Measurements from ENCODE around the gene CHSY1. TPM values are rescaled to one million over a fixed set of nuclear protein-coding genes. Genes with fewer than 3 reads are reported as not detected.

Gene CHSY1
- total and polyA plus RNA-seq, 7 experiments from 2014 or later = 0.78 to 47.0 (median 8.9) TPM

- ChIA-PET CTCF (interaction anchor here (1.3 kb wide), 1 partner anchor 10 kb away, joined by 7 read pairs; no protein-coding TSS in a partner anchor), POLR2A (interaction anchor here (0.8 to 1.9 kb wide), 2 partner anchors 17 to 26 kb away, joined by 4 to 7 read pairs; partner anchors contain the start of genes CHSY1 and SNRPA1)
- Mint-ChIP-seq H3K9me3 (peaks cover 0 to 3% (median 0%) of the 10 kb centered on the region in 11 donors), H3K4me1 (peaks cover 13 to 36% (median 24%) of the 10 kb centered on the region in 7 donors), H3K27me3 (no peaks in the 10 kb centered on the region), H3K27ac (peak overlapping the region; percentile 70 to 95 (median 89)), H3K4me3 (peak overlapping the region; percentile 86 to 99 (median 92)), H3K36me3 (peaks cover 16 to 43% (median 25%) of the 10 kb centered on the region in 5 donors)
- H3K4me1 ChIP-seq (ENCODE audit: control insufficient read depth in 2 of 2, insufficient read depth in 2 of 2, low read length in 2 of 2) = peaks cover 11 to 21% of the 10 kb centered on the region in 2 donors
- H3K4me3 ChIP-seq (ENCODE audit: low read length) = peak overlapping the region; percentile 92
- H3K9me3 ChIP-seq (ENCODE audit: control insufficient read depth in 2 of 3, low read length in 3 of 3) = no peaks in the 10 kb centered on the region
- intact Hi-C loops (cut with micrococcal nuclease) = loop anchor here (1.0 to 10.0 kb wide), 9 partner anchors 16 to 676 kb away; partner anchors contain the start of genes CHSY1 (in 2 of the 2), ASB7 (in 1 of the 2), LINS1 (in 1 of the 2) and SNRPA1 (in 1 of the 2)
- DNase-seq (no peak), ATAC-seq (no peak)
- H3K36me3 ChIP-seq (ENCODE audit: control insufficient read depth in 2 of 3, insufficient read depth in 3 of 3, low read length in 3 of 3) = peaks cover 29 to 53% (median 38%) of the 10 kb centered on the region in 3 experiments
- no peaks in the 10 kb centered on the region for H3K27me3 ChIP-seq (ENCODE audit: control insufficient read depth in 2 of 2, insufficient read depth in 2 of 2, low read length in 2 of 2)
- peak overlapping the region; percentile 88 for H3K27ac ChIP-seq (ENCODE audit: low read depth, low read length)
Observed at GRCh38 chr15:101277943-101278564, 26.2 kb upstream of the CHSY1 start.

DNA sequence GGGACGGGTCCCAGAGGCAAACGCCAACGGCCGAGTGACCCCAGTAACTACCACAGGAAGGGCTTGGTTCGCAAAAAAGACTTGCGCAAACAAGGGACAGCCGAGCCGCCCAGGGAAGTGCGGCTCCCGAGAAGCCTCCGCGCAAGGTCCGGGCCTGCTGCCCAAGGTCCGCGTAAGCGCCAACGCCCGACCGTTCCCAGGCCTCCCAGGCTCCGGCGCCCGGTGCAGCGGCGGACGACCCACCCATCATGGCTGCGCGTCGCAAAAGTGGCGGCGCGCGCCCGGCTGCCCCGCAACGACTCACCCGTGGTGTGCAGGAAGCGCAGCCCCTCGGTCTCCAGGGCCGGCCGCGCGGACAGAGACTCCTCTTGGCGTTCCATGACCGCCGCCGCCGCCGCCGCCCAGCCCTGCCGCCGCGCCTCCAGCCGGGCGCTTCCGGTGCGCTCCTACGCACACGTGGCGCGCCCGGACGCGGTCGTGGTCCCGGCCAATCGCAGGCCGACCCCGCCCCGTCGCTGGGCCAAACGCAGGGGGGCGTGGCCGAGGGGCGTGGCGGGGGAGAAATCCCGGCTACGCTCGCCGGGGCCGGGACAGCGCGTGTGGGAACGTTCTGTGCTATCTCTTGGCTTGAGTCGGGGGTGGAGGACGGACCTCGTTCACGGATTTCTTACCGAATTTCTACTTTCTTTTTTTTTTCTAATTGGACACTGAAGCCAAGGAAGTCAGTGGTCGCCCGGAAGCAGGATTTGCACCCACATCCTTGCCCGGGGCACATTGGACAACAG, 25.4 kb upstream of the CHSY1 start, which contains the start of gene SELENOS:
SELENOS (minus strand) TSS at position 448 of the 785 bp plus-strand sequence; CDS start at position 380, 68 bp downstream.
- POLR2A ChIA-PET = interaction anchor here (1.1 to 1.9 kb wide), 2 partner anchors 18 kb away, joined by 7 to 8 read pairs; partner anchors contain the start of gene SNRPA1
- Mint-ChIP-seq H3K4me1 (peaks cover 13 to 37% (median 24%) of the 10 kb centered on the region in 7 donors), H3K36me3 (peaks cover 15 to 43% (median 25%) of the 10 kb centered on the region in 5 donors), H3K4me3 (peak within 1 kb of the TSS; percentile 86 to 99 (median 95)), H3K27me3 (no peaks in the 10 kb centered on the region), H3K27ac (peak within 1 kb of the TSS; percentile 80 to 96 (median 91)), H3K9me3 (peaks cover 0 to 3% (median 0%) of the 10 kb centered on the region in 11 donors)
- Histone ChIP-seq H3K4me3 (ENCODE audit: low read length) (peak within 1 kb of the TSS; percentile 92), H3K4me1 (ENCODE audit: control insufficient read depth in 2 of 2, insufficient read depth in 2 of 2, low read length in 2 of 2) (peaks cover 11 to 21% of the 10 kb centered on the region in 2 donors), H3K9me3 (ENCODE audit: control insufficient read depth in 2 of 3, low read length in 3 of 3) (no peaks in the 10 kb centered on the region), H3K27me3 (ENCODE audit: control insufficient read depth in 2 of 2, insufficient read depth in 2 of 2, low read length in 2 of 2) (no peaks in the 10 kb centered on the region), H3K36me3 (ENCODE audit: control insufficient read depth in 2 of 3, insufficient read depth in 3 of 3, low read length in 3 of 3) (peaks cover 31 to 53% (median 32%) of the 10 kb centered on the region in 3 experiments), H3K27ac (ENCODE audit: low read depth, low read length) (peak within 1 kb of the TSS; percentile 88)
- peak; percentile 74 to 98 (median 84) for DNase-seq
- intact Hi-C loops (cut with micrococcal nuclease) = loop anchor here (1.0 to 10.0 kb wide), 9 partner anchors 17 to 675 kb away; partner anchors contain the start of genes CHSY1 (in 2 of the 2), ASB7 (in 1 of the 2), LINS1 (in 1 of the 2) and SNRPA1 (in 1 of the 2)
- CTCF ChIA-PET = no interaction called here
- ATAC-seq = peak; percentile 99

GRCh38 chr15:101276501-101277037, 24.7 kb upstream of the CHSY1 start:
- H3K27ac ChIP-seq (ENCODE audit: low read depth, low read length) = peak overlapping the region; percentile 88
- Mint-ChIP-seq H3K27ac (peak overlapping the region; percentile 80 to 96 (median 89)), H3K36me3 (peaks cover 13 to 39% (median 26%) of the 10 kb centered on the region in 5 donors), H3K27me3 (no peaks in the 10 kb centered on the region), H3K4me1 (peaks cover 13 to 37% (median 24%) of the 10 kb centered on the region in 7 donors), H3K4me3 (peak overlapping the region; percentile 86 to 99 (median 95)), H3K9me3 (peaks cover 0 to 3% (median 0%) of the 10 kb centered on the region in 11 donors)
- peaks cover 11 to 21% of the 10 kb centered on the region in 2 donors for H3K4me1 ChIP-seq (ENCODE audit: control insufficient read depth in 2 of 2, insufficient read depth in 2 of 2, low read length in 2 of 2)
- no peaks in the 10 kb centered on the region for H3K9me3 ChIP-seq (ENCODE audit: control insufficient read depth in 2 of 3, low read length in 3 of 3)
- CTCF ChIA-PET = interaction anchor here (0.6 kb wide), 1 partner anchor 11 kb away, joined by 5 read pairs; no protein-coding TSS in a partner anchor
- intact Hi-C loops (cut with micrococcal nuclease) = loop anchor here (1.0 to 10.0 kb wide), 9 partner anchors 18 to 674 kb away; partner anchors contain the start of genes CHSY1 (in 2 of the 2), ASB7 (in 1 of the 2), LINS1 (in 1 of the 2) and SNRPA1 (in 1 of the 2)
- ATAC-seq (peak; percentile 25), DNase-seq (peak in 2 of 9 donors; percentile 16 to 28)
- H3K27me3 ChIP-seq (ENCODE audit: control insufficient read depth in 2 of 2, insufficient read depth in 2 of 2, low read length in 2 of 2) = no peaks in the 10 kb centered on the region
- peaks cover 29 to 52% (median 31%) of the 10 kb centered on the region in 3 experiments for H3K36me3 ChIP-seq (ENCODE audit: control insufficient read depth in 2 of 3, insufficient read depth in 3 of 3, low read length in 3 of 3)
- POLR2A ChIA-PET = interaction anchor here (0.7 to 1.7 kb wide), 3 partner anchors 15 to 34 kb away, joined by 3 to 8 read pairs (median 6); partner anchors contain the start of gene SNRPA1
- H3K4me3 ChIP-seq (ENCODE audit: low read length) = peak overlapping the region; percentile 92

DNA sequence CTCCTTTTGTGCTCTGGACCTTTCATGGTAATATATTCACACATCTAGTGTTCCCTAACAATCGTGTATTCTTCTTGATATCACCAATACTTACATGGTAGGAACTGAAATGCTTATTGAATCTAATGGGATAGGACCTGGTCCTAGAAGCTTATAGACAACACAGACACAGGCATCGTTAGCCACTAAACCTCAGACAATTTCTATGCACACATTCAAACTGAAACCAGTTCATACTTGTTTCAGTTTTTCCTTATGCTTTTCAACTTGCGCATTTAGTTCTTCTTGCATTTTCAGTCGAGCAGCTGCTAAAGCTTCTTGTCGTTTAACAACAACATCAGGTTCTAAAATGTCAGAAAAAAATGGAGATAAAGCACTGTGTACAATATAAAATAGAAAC, 23.2 kb upstream of the CHSY1 start:
- Histone ChIP-seq H3K9me3 (ENCODE audit: control insufficient read depth in 2 of 3, low read length in 3 of 3) (no peaks in the 10 kb centered on the region), H3K4me3 (ENCODE audit: low read length) (no peak overlapping the region), H3K27ac (ENCODE audit: low read depth, low read length) (no peak overlapping the region), H3K4me1 (ENCODE audit: control insufficient read depth in 2 of 2, insufficient read depth in 2 of 2, low read length in 2 of 2) (peaks cover 11 to 21% of the 10 kb centered on the region in 2 donors), H3K36me3 (ENCODE audit: control insufficient read depth in 2 of 3, insufficient read depth in 3 of 3, low read length in 3 of 3) (peaks cover 23 to 57% (median 41%) of the 10 kb centered on the region in 3 experiments), H3K27me3 (ENCODE audit: control insufficient read depth in 2 of 2, insufficient read depth in 2 of 2, low read length in 2 of 2) (no peaks in the 10 kb centered on the region)
- H3K4me3 Mint-ChIP-seq = peak overlapping the region in 1 of 10 donors; percentile 45
- no peaks in the 10 kb centered on the region for H3K27me3 Mint-ChIP-seq
- no peak for DNase-seq
- ChIA-PET CTCF (interaction anchor here (1.0 kb wide), 1 partner anchor 15 kb away, joined by 3 read pairs; no protein-coding TSS in a partner anchor), POLR2A (interaction anchor here (0.9 to 1.7 kb wide), 3 partner anchors 20 to 32 kb away, joined by 3 to 4 read pairs (median 4); partner anchors contain the start of genes CHSY1 and SNRPA1)
- H3K9me3 Mint-ChIP-seq = peaks cover 0 to 3% (median 0%) of the 10 kb centered on the region in 11 donors
- no peak for ATAC-seq
- H3K36me3 Mint-ChIP-seq = peaks cover 13 to 35% (median 24%) of the 10 kb centered on the region in 5 donors
- intact Hi-C loops (cut with micrococcal nuclease) = loop anchor here in 1 of 2 donors (5.0 to 10.0 kb wide), 3 partner anchors 258 to 447 kb away; partner anchors contain the start of gene TARS3
- peaks cover 13 to 37% (median 24%) of the 10 kb centered on the region in 7 donors for H3K4me1 Mint-ChIP-seq
- H3K27ac Mint-ChIP-seq = peak overlapping the region in 5 of 9 donors; percentile 2 to 70 (median 40)

DNA sequence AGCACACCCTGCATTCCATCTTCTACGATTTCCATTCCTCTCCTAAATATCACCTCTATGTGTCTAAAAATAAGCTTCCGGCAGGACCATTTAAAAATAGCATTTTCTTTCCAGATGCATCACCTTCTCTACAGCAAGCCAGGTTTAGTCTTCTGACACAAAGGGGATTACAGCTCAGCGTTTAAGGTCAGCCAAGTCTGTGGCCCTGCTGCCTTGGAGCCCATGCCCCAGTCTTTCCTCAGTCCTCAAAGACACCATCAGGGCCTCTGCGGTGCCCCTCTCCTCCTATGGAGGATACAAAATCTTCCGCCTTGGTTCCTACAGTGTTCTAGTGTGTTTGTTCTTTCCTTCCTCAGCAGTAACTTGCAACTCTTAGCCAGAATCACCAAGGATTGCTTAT, 21.7 kb upstream of the CHSY1 start:
- Histone ChIP-seq H3K27me3 (ENCODE audit: control insufficient read depth in 2 of 2, insufficient read depth in 2 of 2, low read length in 2 of 2) (no peaks in the 10 kb centered on the region), H3K4me1 (ENCODE audit: control insufficient read depth in 2 of 2, insufficient read depth in 2 of 2, low read length in 2 of 2) (peaks cover 11 to 21% of the 10 kb centered on the region in 2 donors), H3K4me3 (ENCODE audit: low read length) (no peak overlapping the region), H3K36me3 (ENCODE audit: control insufficient read depth in 2 of 3, insufficient read depth in 3 of 3, low read length in 3 of 3) (peaks cover 21 to 62% (median 41%) of the 10 kb centered on the region in 3 experiments), H3K9me3 (ENCODE audit: control insufficient read depth in 2 of 3, low read length in 3 of 3) (no peaks in the 10 kb centered on the region), H3K27ac (ENCODE audit: low read depth, low read length) (no peak overlapping the region)
- no peak overlapping the region for H3K4me3 Mint-ChIP-seq
- DNase-seq (no peak), ATAC-seq (no peak)
- POLR2A ChIA-PET = no interaction called here
- CTCF ChIA-PET = no interaction called here
- peaks cover 0 to 3% (median 0%) of the 10 kb centered on the region in 11 donors for H3K9me3 Mint-ChIP-seq
- no peaks in the 10 kb centered on the region for H3K27me3 Mint-ChIP-seq
- intact Hi-C loops (cut with micrococcal nuclease) = loop anchor here in 1 of 2 donors (10.0 kb wide), 1 partner anchor 349 kb away; no protein-coding TSS in a partner anchor
- H3K4me1 Mint-ChIP-seq = peaks cover 18 to 37% (median 24%) of the 10 kb centered on the region in 7 donors
- peak overlapping the region in 2 of 9 donors; percentile 56 to 82 for H3K27ac Mint-ChIP-seq
- peaks cover 13 to 46% (median 23%) of the 10 kb centered on the region in 5 donors for H3K36me3 Mint-ChIP-seq

All from naive thymus-derived CD4-positive, alpha-beta T cell (primary cell).